Spleen (tissue), 7 donors: ENCODE results near the gene SASS6.
A peak's percentile ranks its signal among the peaks of the same experiment; 100 is the strongest.

Experiments
- CTCF ChIP-seq, 11 experiments: fragments of 200-600 bp in 7 of 11; fragments of 450-650 bp in 4 of 11; sonication (generic) in 4 of 11; IDR thresholded peaks in 8 of 11; conservative IDR thresholded peaks in 3 of 11; 1 replicate in 7 of 11; 2 replicates in 4 of 11; pipeline versions ENCODE4 v1.4.0 to v1.8.0; 2016 to 2021; ENCODE audit warnings: antibody characterized with exemption in 11 of 11, inconsistent platforms in 4 of 11, mild to moderate bottlenecking in 1 of 11
- POLR2A ChIP-seq, 3 donors: fragments of 450-650 bp; IDR thresholded peaks; one replicate each; pipeline ENCODE4 v1.5.1; 2017; ENCODE audit warnings: antibody characterized with exemption in 3 of 3, mild to moderate bottlenecking in 1 of 3
- POLR2AphosphoS5 ChIP-seq, 3 donors: sonication (generic); formaldehyde crosslinking; IDR thresholded peaks; one replicate each; pipeline ENCODE4 v1.5.1; 2017; ENCODE audit warnings: antibody characterized with exemption in 3 of 3
- donor health status: DM: no; HTN: no; CAD: no; lungs with moderate emphysema.
- donor health status: DM: no; HTN: no; CAD: no.
- donor health status: DM: no; HTN: no; CAD: no.

GRCh38 chr1:100077531-100077930, 55.2 kb downstream of the SASS6 start:
- TF ChIP-seq POLR2AphosphoS5 (IDR thresholded peaks at IDR 0.05), result peak in 1 of 3 donors; percentile 11
- no peak for TF ChIP-seq POLR2A (IDR thresholded peaks at IDR 0.05)
- TF ChIP-seq CTCF (IDR thresholded peaks at IDR 0.05 in 8 of 11, conservative IDR thresholded peaks at IDR 0.05 in 3 of 11), result no peak
